ENCODE measurements around the gene ELMO3.

The ELMO3 gene

DNA sequence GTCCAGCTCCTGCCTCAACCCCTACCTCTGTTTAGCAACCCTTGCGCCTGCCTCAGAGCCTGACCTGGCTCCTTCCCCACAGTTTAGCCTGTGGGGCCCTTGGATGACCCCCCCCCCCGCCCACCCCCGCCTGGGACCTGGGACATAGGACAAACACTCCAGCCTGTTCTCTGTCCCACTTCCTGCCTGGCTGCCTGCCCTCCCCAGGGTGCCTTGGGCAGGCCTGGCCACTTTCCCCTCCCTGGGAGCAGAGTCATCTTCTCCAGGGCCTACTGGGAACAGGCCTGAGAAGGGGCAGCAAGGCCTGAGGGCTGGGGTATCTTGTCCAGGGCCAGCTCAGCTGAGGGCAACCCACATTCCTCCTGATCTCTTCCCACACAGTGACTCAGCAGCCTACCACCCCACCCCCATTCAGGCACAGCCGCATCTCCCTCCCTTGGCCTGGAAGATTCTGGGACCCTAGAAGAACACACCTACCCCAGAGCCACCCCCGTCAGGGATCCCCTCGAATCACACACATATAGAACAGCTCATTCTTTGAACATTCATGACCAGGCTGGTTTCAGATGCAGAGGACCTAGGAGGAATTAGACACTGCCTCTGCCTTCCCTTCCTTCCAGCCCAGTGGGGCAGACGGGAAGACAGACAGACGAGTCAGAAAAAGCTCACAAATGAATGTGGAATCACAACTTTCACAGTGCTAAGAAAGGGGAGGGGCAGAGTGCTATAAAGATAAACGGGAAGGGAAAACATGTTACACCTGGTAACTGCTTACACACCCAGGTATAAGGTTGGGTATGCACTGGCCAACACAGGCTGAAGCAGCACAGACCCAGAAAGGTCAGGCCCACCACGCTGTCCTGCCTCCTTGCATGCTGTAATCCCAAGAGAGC is 42.3 kb downstream of the ELMO3 start:
- Histone ChIP-seq H3K4me1 (ENCODE audit: control insufficient read depth, low read length) (peaks cover 32% of the 10 kb centered on the region), H3K4me3 (ENCODE audit: low read length) (no peak overlapping the region), H3F3A (ENCODE audit: control insufficient read depth, insufficient read depth) (peaks cover 4% of the 10 kb centered on the region; the same call in 1 of the 2 replicates), H3K9me2 (replicated peaks; ENCODE audit: control insufficient read depth, low read length) (no peaks in the 10 kb centered on the region), H4K20me1 (ENCODE audit: control insufficient read depth, insufficient read depth, low read depth, low read length) (peaks cover 4% of the 10 kb centered on the region; the same call in 1 of the 2 replicates), H3K27ac (ENCODE audit: low read depth, low read length) (no peak overlapping the region), H3K27me3 (ENCODE audit: control insufficient read depth, low read length) (no peaks in the 10 kb centered on the region), H3K36me3 (ENCODE audit: control insufficient read depth, low read length) (peaks cover 6% of the 10 kb centered on the region), H3K79me2 (ENCODE audit: control insufficient read depth, low read length) (peaks cover 8% of the 10 kb centered on the region), H3K4me2 (ENCODE audit: low read length) (no peak overlapping the region), H3K9me3 (ENCODE audit: control insufficient read depth, insufficient read depth, low read length) (no peaks in the 10 kb centered on the region)
- TF ChIP-seq, protein P1, sequence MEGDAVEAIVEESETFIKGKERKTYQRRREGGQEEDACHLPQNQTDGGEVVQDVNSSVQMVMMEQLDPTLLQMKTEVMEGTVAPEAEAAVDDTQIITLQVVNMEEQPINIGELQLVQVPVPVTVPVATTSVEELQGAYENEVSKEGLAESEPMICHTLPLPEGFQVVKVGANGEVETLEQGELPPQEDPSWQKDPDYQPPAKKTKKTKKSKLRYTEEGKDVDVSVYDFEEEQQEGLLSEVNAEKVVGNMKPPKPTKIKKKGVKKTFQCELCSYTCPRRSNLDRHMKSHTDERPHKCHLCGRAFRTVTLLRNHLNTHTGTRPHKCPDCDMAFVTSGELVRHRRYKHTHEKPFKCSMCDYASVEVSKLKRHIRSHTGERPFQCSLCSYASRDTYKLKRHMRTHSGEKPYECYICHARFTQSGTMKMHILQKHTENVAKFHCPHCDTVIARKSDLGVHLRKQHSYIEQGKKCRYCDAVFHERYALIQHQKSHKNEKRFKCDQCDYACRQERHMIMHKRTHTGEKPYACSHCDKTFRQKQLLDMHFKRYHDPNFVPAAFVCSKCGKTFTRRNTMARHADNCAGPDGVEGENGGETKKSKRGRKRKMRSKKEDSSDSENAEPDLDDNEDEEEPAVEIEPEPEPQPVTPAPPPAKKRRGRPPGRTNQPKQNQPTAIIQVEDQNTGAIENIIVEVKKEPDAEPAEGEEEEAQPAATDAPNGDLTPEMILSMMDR (IDR thresholded peaks at IDR 0.05; ENCODE audit: low read depth, low read length, poor library complexity, severe bottlenecking), result no peak
- TF ChIP-seq EZH2phosphoT487 (IDR thresholded peaks at IDR 0.05; ENCODE audit: borderline replicate concordance, low read length), result no peak

DNA sequence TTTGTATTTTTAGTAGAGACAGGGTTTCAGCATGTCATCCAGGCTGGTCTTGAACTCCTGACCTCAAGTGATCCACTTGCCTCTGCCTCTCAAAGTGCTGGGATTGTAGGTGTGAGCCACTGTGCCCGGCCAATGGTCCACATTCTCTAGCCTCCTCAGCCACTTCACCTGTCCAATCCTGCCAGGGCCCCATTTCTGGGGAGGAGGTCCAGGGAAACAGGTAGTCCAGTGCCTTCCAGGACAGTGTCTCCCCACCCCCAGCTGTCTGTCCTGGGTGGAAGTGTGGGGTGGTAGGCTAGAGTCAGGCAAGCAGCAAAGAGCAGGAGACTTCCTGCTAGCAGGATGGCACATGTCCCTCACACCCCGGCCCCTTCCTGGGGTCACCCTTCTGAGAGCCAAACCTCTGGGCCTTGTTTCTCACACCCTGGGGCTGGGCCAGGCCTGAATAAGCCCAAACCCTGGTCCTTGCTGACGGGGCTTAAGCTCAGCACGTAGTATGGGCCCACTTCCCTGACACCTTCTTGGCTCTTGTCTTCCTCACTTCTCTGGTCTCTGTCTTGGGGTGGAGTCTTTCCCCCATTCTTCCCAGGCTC is 43.3 kb downstream of the ELMO3 start:
- TF ChIP-seq EZH2phosphoT487 (IDR thresholded peaks at IDR 0.05; ENCODE audit: borderline replicate concordance, low read length), result no peak
- TF ChIP-seq, protein P1 (IDR thresholded peaks at IDR 0.05; ENCODE audit: low read depth, low read length, poor library complexity, severe bottlenecking), result no peak
- Histone ChIP-seq H3K36me3 (ENCODE audit: control insufficient read depth, low read length) (peaks cover under 1% of the 10 kb centered on the region; the same call in 1 of the 2 replicates), H4K20me1 (ENCODE audit: control insufficient read depth, insufficient read depth, low read depth, low read length) (peaks cover 3% of the 10 kb centered on the region; the same call in 1 of the 2 replicates), H3K79me2 (ENCODE audit: control insufficient read depth, low read length) (peaks cover 8% of the 10 kb centered on the region), H3K9me3 (ENCODE audit: control insufficient read depth, insufficient read depth, low read length) (no peaks in the 10 kb centered on the region), H3K9me2 (replicated peaks; ENCODE audit: control insufficient read depth, low read length) (no peaks in the 10 kb centered on the region), H3K4me1 (ENCODE audit: control insufficient read depth, low read length) (peaks cover 29% of the 10 kb centered on the region), H3K27ac (ENCODE audit: low read depth, low read length) (no peak overlapping the region), H3K4me2 (ENCODE audit: low read length) (no peak overlapping the region), H3K27me3 (ENCODE audit: control insufficient read depth, low read length) (no peaks in the 10 kb centered on the region), H3K4me3 (ENCODE audit: low read length) (no peak overlapping the region), H3F3A (ENCODE audit: control insufficient read depth, insufficient read depth) (peaks cover 7% of the 10 kb centered on the region)

DNA sequence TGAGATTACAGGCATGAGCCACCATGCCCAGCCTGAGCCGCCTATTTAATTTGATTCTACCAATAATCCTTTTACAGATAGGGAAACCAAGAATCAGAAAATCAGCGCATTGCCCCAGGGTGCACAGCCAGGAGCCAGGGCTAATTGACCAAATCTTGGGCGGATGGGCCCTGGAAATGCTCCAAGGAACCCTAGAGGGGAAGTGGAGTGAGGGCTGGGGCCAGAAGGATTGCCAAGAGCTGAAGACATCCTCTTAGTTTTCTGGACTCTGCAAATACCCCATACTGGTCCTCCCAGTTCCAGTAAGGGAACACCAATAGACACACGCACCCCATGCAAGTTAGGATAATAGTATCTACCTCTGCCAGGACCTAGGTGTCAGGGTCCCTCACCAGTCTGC is 44.5 kb downstream of the ELMO3 start:
- H3K36me3 ChIP-seq (ENCODE audit: control insufficient read depth, low read length), result no peaks in the 10 kb centered on the region
- H4K20me1 ChIP-seq (ENCODE audit: control insufficient read depth, insufficient read depth, low read depth, low read length), result peaks cover 3% of the 10 kb centered on the region; the same call in 1 of the 2 replicates
- H3K27me3 ChIP-seq (ENCODE audit: control insufficient read depth, low read length), result peaks cover 8% of the 10 kb centered on the region
- TF ChIP-seq, protein P1 (IDR thresholded peaks at IDR 0.05; ENCODE audit: low read depth, low read length, poor library complexity, severe bottlenecking), result no peak
- TF ChIP-seq EZH2phosphoT487 (IDR thresholded peaks at IDR 0.05; ENCODE audit: borderline replicate concordance, low read length), result no peak
- H3K9me2 ChIP-seq (replicated peaks; ENCODE audit: control insufficient read depth, low read length), result no peaks in the 10 kb centered on the region
- H3K4me1 ChIP-seq (ENCODE audit: control insufficient read depth, low read length), result peaks cover 39% of the 10 kb centered on the region
- peak overlapping the region; percentile 80 for H3K4me2 ChIP-seq (ENCODE audit: low read length)
- H3K27ac ChIP-seq (ENCODE audit: low read depth, low read length), result no peak overlapping the region
- H3K9me3 ChIP-seq (ENCODE audit: control insufficient read depth, insufficient read depth, low read length), result no peaks in the 10 kb centered on the region
- H3K4me3 ChIP-seq (ENCODE audit: low read length), result no peak overlapping the region
- H3F3A ChIP-seq (ENCODE audit: control insufficient read depth, insufficient read depth), result peaks cover 7% of the 10 kb centered on the region
- peaks cover 8% of the 10 kb centered on the region for H3K79me2 ChIP-seq (ENCODE audit: control insufficient read depth, low read length)
